ENCODE measurements around the gene BLOC1S6.

GRCh38 chr15:45637552-45638033 is 50.4 kb downstream of the BLOC1S6 start:
- no peak for TF ChIP-seq POLR2A (IDR thresholded peaks at IDR 0.05; ENCODE audit: low read length)
- no peak for TF ChIP-seq GATA1 (IDR thresholded peaks at IDR 0.05; ENCODE audit: low read depth, low read length)
